HL-60/S4 treated with phorbol 12-myristate 13-acetate at 8.2 ng/mL for 4 days and 3 days (cell line): ENCODE data around the gene NDUFA8.

Experiments used
- in situ Hi-C: fragments of 300-500 bp; cut with MboI; formaldehyde crosslinking; loops from 2 replicates; pipeline ENCODE4 v1.15.0; 2022; ENCODE audit warnings: low sequenced_read_pairs

NDUFA8 gene

DNA sequence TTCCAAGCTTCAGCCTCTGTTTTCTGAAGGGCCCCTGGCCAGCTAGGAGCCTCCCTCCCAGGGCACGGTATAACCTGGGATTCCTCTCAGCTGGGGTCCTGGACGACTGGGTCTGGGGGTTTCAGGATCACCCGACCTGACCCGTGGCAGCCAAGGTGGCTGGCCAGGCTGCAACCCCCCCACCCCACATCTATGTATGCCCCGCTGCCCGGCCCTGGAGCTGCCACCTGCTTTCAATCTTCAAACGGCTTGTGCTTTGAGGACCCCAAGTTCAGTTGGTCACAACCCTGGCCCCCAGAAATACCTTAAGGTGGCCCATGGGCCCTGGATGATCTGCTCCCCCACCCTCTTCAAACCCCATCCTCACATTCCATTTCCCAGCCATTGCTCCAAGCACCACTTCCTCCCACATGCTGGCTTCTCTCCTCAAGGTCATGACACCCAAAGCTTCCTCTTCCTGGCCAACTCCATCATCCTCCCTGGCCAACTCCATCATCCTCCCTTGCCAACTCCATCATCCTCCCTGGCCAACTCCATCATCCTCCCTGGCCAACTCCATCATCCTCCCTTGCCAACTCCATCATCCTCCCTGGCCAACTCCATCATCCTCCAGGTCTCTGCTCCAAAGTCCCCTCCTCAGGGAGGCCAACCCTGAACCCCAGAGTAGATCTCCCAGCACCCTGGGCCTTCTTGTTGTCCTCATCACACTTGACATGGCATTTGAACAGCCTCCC lies 49.3 kb downstream of the NDUFA8 start:
- in situ Hi-C loops, result loop anchor here (25.0 kb wide), 1 partner anchor 702 kb away; the partner anchor contains the start of gene OR1K1

DNA sequence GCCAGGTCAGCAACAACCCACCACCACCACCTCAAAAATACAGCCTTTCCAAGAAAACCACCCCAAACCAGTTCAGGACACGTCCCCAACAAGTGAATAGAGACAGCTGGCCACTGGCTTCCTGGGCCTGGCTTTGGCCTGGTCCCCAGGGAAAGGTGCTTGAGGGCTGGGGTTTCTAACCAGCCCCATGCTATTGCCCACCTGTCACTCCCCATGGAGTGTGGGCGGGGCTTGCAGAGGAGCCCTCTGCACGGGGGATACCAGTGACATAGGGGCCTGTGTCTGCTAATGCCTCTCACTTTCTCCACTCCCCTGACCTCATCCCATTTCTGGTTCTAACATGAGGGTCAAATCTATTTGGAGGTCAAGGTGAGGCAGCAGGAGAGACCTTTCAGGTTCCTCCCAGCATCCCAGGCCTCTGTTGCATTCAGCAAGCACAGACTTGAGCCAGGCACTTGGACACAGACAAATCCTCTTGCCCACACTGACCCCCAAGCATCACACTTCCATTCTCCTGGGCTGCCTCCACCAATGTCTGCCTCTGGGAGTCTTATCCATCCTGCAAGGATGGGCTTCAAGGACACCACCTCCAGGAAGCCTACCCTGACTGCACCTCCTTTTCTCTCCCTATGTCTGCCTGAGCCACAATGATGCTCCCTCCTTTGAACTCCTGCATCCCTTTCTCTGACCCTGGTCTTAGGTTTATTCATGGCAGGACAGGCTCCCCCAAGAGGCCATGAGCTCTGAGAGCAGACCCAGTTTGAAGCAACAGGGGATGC lies 50.4 kb downstream of the NDUFA8 start:
- in situ Hi-C loops, result loop anchor here (25.0 kb wide), 1 partner anchor 703 kb away; the partner anchor contains the start of gene OR1K1

DNA sequence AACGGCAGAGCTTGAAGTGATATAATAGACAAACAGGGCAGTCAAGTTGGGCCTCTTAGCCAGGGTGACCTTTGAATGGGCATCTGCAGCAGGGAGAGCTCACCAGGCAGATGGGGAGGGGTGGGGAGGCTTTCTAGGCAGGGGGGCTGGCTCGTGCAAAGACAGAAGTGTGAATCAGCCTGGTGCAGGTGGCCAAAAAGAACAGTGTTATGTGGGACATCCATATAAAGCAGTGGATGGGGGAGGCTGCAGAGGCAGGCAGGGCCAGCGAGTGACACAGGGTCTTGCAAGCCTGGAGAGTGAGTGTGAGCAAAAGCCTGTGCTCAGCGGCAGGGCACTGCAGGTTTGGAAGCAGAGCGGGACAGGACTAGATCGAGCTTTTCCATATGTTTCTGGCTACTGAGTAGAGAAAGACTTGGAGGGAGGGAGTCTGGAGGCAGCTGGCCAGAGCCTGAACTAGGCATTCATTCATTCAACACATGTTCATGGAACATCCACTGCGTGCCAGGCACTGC lies 52.2 kb downstream of the NDUFA8 start:
- in situ Hi-C loops, result loop anchor here (25.0 kb wide), 1 partner anchor 705 kb away; the partner anchor contains the start of gene OR1K1

DNA sequence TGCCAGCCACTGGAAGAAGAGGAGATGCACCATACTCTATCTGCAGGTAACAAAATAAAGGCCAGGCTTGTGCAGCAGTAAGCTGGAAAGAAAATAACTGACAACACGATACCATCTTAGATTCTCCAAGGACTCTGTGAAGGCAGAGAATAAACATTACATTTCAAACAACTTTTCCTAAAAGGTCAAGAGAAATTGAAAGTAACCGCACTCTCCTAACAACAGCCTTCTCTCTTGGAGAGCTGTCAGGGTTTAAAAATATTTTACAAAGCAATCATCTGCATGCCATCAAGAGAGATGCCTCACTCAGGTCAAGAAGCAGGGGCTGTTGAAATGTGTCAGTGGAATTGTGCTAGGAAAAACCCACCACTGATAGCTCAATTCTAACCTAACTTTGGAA lies 53.0 kb downstream of the NDUFA8 start:
- in situ Hi-C loops, result loop anchor here (25.0 kb wide), 1 partner anchor 706 kb away; the partner anchor contains the start of gene OR1K1

DNA sequence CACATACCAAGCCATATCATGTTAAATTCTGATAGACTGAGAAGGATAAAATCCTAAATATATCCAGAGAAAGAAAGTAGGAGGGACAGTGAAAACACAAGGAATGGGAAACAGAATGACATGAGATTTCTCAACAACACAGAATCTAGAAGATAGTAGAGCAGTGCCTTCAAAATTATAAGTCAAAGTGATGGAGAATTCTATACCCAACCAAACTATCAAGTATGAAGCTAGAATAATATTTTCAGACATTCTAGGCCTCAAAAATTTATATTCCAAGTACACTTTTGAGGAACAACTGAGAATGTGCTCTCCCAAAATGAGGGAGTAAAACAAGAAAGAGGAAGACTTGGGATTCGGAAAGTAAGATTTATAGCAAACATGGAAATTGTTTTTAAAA lies 55.6 kb downstream of the NDUFA8 start:
- in situ Hi-C loops, result loop anchor here (25.0 kb wide), 1 partner anchor 708 kb away; the partner anchor contains the start of gene OR1K1

DNA sequence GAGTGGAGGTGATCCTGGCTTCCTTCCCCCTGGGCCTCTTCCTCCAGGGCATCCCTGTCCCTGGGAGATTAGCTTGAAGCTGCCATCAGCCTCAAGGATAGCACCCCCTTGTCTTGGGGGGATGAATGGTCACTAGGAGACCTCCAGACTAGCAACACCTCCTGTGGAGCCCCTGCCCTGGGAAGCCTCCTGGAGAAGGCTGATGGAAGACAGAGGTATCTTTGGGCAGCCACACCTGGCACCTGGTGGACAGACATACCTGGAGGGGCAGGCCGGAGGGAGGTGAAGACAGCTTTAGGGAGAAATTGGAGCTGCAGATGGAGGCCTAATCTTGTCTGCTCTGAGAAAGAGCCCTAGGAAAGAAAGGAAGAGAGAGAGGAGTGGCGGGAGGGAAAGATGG lies 57.4 kb downstream of the NDUFA8 start:
- in situ Hi-C loops, result loop anchor here (25.0 kb wide), 1 partner anchor 710 kb away; the partner anchor contains the start of gene OR1K1

DNA sequence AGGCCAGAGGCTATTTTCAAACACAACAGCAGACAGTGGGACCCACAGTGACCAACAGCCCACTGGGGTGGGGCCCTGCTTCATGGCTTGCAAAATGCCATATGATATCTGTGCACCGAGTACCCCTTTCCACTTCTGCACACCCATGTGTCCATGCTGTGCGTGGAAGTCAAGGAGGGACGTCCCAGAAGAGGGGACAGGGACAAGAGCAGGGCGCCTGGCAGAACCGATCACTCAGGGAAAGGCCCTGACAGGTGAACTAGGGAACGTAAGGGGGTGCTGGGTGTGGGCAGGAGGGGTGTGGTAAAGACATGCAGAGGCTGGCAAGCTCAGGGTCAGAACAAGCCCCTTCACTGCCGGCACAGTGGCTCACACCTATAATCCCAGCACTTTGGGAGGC lies 58.8 kb downstream of the NDUFA8 start:
- in situ Hi-C loops, result loop anchor here (25.0 kb wide), 1 partner anchor 712 kb away; the partner anchor contains the start of gene OR1K1

DNA sequence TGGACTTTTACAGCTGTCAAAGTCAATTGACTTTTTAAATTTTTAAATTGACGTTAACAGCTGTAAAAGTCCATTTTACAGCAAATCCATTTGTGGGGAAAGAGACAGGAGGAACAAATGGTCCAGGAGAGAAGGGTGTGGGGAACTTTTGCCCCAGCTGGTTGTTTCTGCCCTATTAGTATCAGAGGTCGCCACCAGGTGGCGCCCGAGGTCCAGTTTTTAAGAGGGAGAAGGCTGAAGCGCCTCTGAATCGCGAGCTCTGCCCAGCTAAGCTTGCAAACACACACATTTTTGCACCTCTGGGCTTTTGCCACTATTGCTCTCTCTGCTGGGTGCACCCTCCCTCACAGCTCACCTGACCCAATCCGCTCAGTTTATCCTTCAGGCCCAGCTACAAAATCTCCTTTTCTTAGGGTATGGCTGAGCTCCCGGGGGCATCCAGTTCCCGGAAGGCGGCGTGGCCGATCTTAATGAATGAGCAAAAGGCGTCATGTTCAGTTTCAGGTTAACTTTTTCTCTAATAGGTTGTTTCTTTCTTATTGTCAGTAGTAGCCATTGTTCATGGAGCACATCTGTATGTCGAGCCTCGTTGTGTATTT lies 60.2 kb downstream of the NDUFA8 start:
- in situ Hi-C loops, result no loop called here

DNA sequence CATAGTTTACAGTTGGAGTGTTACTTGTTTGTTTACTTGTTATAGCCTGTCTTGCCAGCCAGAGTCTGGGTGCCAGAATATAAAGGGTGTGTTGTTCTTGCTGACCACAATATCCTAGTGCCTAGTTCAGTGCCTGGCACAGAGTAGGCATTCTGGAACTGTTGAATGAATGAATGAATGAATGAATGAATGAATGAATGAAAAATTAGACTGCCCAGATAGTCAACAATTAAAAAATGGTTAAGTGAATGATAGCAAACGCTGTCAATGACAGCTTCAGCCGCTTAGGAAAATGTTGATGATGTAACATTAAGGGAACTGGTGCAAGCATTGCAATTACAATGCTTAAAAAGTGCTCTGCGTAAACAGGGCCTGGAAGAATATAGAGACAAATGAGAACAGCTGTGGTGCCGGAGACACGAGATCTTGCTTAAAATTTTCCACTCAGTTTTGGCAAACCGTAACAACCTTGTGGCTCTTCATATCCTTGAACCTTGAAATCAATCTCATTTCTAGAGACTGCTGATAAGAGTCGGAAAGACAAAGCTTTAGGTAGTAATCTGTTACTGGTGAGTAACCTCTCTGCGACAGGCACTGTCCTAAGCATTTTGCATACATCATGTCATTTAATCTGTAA lies 61.8 kb downstream of the NDUFA8 start:
- in situ Hi-C loops, result no loop called here

DNA sequence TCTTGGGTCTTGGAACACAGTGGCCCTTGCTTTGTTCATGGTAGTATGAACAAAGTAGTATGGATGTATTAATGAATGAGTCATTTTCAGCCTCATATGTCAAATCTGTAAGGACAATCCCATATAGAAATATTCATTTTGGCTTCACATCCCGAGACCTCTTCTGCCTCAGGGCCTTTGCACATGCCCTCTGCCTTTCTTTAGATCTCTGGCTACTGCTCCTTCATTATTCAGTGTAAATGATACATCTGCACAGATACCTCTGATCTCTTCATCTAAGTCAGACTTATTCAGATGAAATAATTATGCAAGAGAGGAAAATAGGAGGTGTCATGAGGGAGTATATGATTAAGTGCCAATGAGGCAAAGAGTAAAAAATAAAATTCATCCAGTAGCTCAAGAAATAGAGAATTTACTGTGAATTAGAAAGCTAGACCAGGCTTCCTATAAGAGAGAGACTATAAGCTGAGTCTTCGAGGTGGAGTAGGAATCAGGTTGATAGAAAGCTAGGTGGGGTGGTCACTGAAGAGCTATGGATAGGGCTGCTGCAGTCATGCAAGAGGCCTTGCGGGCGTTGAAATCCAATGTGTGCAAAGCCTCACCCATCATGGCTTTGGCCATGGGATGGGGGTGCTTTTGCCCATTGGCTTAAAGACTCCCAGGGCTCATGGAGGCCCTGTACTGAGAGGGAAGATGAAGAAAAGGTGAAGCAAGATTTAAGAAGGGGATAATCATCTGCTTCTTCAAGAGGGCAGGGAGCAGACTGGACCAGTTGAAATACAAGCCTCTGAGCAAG lies 62.8 kb downstream of the NDUFA8 start:
- in situ Hi-C loops, result no loop called here

DNA sequence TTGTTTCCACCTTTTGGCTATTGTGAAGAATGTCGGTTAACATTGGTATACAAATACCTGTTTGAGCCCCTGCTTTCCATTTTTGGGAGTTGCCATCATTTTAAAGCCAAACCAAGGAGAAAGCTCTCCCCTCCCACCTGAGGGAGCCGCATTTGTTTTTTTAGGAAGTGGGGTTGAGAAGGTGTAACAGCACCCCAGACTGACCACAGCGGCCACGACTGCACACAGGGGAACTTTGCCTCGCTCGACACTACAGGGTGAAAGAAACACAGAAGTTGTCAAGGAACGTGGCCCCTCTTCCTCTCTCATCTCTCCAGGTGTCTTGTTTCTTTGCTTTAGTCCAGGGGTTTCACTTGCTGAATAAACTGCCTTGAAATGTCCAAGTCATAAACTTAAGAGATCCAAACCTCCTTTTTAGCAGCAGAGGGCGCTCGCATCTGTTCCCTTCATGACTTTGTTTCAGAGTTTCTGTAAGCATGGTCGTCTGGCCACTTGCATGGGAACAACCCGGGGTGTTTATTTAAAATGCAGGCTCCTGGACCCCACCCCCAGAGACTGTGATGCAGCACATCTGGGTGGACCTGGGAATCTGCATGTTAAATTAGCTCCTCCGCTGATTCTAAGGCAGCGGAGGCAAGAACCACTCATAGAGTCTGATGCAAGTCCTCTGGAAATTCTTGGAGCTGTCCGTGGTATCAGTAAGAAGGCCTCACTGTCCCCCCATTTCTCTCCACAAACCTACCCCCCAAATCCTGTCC lies 64.4 kb downstream of the NDUFA8 start:
- in situ Hi-C loops, result no loop called here
